H9 (cell line): ENCODE measurements around the gene SMIM10L1. TPM values are rescaled to one million over a fixed set of nuclear protein-coding genes. Genes with fewer than 3 reads are reported as not detected.

Experiments
- DNase-seq: peaks from one replicate; pipeline ENCODE4 v3.0.0-alpha.2; 2017
- H2AFZ ChIP-seq: one replicate; pipeline ENCODE4 v1.6.1; 2013; ENCODE audit warnings: mild to moderate bottlenecking, low read length, control low read depth, moderate library complexity
- H2AK5ac ChIP-seq: 2 replicates; pipeline ENCODE4 v1.6.1; 2013; ENCODE audit warnings: low read length, control low read depth, mixed read lengths; ENCODE audit not compliant: insufficient read length
- H2BK120ac ChIP-seq: one replicate; pipeline ENCODE4 v1.6.1; 2013; ENCODE audit warnings: low read depth, mild to moderate bottlenecking, low read length, control low read depth, inconsistent platforms; ENCODE audit not compliant: poor library complexity, severe bottlenecking
- H2BK12ac ChIP-seq: 2 replicates; pipeline ENCODE4 v1.6.1; 2013; ENCODE audit warnings: low read length, control low read depth, mixed read lengths, low read depth; ENCODE audit not compliant: insufficient read length
- H2BK15ac ChIP-seq: 2 replicates; pipeline ENCODE4 v1.6.1; 2013; ENCODE audit warnings: low read depth, low read length, control low read depth
- H2BK20ac ChIP-seq: one replicate; pipeline ENCODE4 v1.6.1; 2013; ENCODE audit warnings: low read depth, mild to moderate bottlenecking, low read length, control low read depth, inconsistent platforms; ENCODE audit not compliant: poor library complexity, severe bottlenecking
- H2BK5ac ChIP-seq: 2 replicates; pipeline ENCODE4 v1.6.1; 2013; ENCODE audit warnings: low read length, control low read depth, mixed read lengths; ENCODE audit not compliant: insufficient read length
- H3K14ac ChIP-seq: 2 replicates; pipeline ENCODE4 v1.6.1; 2013; ENCODE audit warnings: low read length, control low read depth; ENCODE audit not compliant: insufficient read depth
- H3K18ac ChIP-seq: 2 replicates; pipeline ENCODE4 v1.6.1; 2013; ENCODE audit warnings: low read depth, mild to moderate bottlenecking, mixed read lengths, low read length, control low read depth; ENCODE audit not compliant: insufficient read length
- H3K23ac ChIP-seq: 2 replicates; pipeline ENCODE4 v1.6.1; 2013; ENCODE audit warnings: low read length, control low read depth, mixed read lengths, low read depth; ENCODE audit not compliant: insufficient read length
- H3K23me2 ChIP-seq: 2 replicates; pipeline ENCODE4 v1.6.1; 2013; ENCODE audit warnings: low read depth, mild to moderate bottlenecking, mixed read lengths, low read length, control low read depth; ENCODE audit not compliant: insufficient read length, poor library complexity, severe bottlenecking
- H3K27ac ChIP-seq: 2 replicates; pipeline ENCODE4 v1.5.1; 2013; ENCODE audit warnings: low read length, control low read depth, mixed read lengths, low read depth; ENCODE audit not compliant: insufficient read length
- H3K27me3 ChIP-seq: 2 replicates; pipeline ENCODE4 v1.6.1; 2013; ENCODE audit warnings: low read length, control low read depth, inconsistent platforms; ENCODE audit not compliant: insufficient read depth
- H3K4ac ChIP-seq: 2 replicates; pipeline ENCODE4 v1.6.1; 2013; ENCODE audit warnings: low read depth, mild to moderate bottlenecking, control low read depth, inconsistent platforms, low read length, moderate library complexity
- H3K4me1 ChIP-seq: 2 replicates; pipeline ENCODE4 v1.6.1; 2013; ENCODE audit warnings: low read length, control low read depth, inconsistent platforms; ENCODE audit not compliant: insufficient read depth
- H3K4me2 ChIP-seq: 2 replicates; pipeline ENCODE4 v1.6.1; 2013; ENCODE audit warnings: low read length, control low read depth, mixed read lengths; ENCODE audit not compliant: insufficient read length, insufficient read depth
- H3K56ac ChIP-seq: 2 replicates; pipeline ENCODE4 v1.6.1; 2013; ENCODE audit warnings: low read depth, mild to moderate bottlenecking, mixed read lengths, low read length, control low read depth; ENCODE audit not compliant: insufficient read length
- H3K79me1 ChIP-seq: 2 replicates; pipeline ENCODE4 v1.6.1; 2013; ENCODE audit warnings: low read depth, mild to moderate bottlenecking, moderate library complexity, low read length, control low read depth, inconsistent platforms; ENCODE audit not compliant: insufficient read depth, poor library complexity, severe bottlenecking
- H3K79me2 ChIP-seq: 2 replicates; pipeline ENCODE4 v1.6.1; 2013; ENCODE audit warnings: low read length, control low read depth, inconsistent platforms; ENCODE audit not compliant: insufficient read depth
- H3K9ac ChIP-seq: 2 replicates; pipeline ENCODE4 v1.6.1; 2013; ENCODE audit warnings: low read length, control low read depth, mixed read lengths; ENCODE audit not compliant: insufficient read length; ENCODE audit errors: extremely low read depth
- H3K9me3 ChIP-seq: one replicate; pipeline ENCODE4 v1.6.1; 2013; ENCODE audit warnings: low read depth, low read length, inconsistent platforms; ENCODE audit not compliant: control insufficient read depth
- H3T11ph ChIP-seq: one replicate; pipeline ENCODE4 v1.6.1; 2013; ENCODE audit warnings: mild to moderate bottlenecking, low read length, control low read depth, inconsistent platforms
- H4K20me1 ChIP-seq: one replicate; pipeline ENCODE4 v1.6.1; 2013; ENCODE audit not compliant: control insufficient read depth, insufficient read length, insufficient read depth
- H4K5ac ChIP-seq: 2 replicates; pipeline ENCODE4 v1.6.1; 2013; ENCODE audit warnings: low read depth, mild to moderate bottlenecking, mixed read lengths, low read length, control low read depth; ENCODE audit not compliant: insufficient read length
- H4K8ac ChIP-seq: replicated peaks from 2 replicates; pipeline ENCODE4 v1.6.1; 2013; ENCODE audit warnings: low read length, control low read depth, mixed read lengths, low read depth; ENCODE audit not compliant: insufficient read length
- H4K91ac ChIP-seq: 2 replicates; pipeline ENCODE4 v1.6.1; 2013; ENCODE audit warnings: low read depth, mild to moderate bottlenecking, moderate library complexity, mixed read lengths, low read length, control low read depth; ENCODE audit not compliant: insufficient read length
- H3K27ac Mint-ChIP-seq, 3 experiments: 2 replicates in 2 of 3; 3 replicates in 1 of 3; pipeline ENCODE4 v1.8.0; 2020 to 2021; ENCODE audit warnings: mixed read lengths in 3 of 3, mild to moderate bottlenecking in 1 of 3, moderate library complexity in 1 of 3
- H3K27me3 Mint-ChIP-seq: 2 replicates; pipeline ENCODE4 v1.8.0; 2021; ENCODE audit warnings: low read depth, mild to moderate bottlenecking, moderate library complexity, mixed read lengths
- H3K36me3 Mint-ChIP-seq, 3 experiments: 2 replicates in 2 of 3; 3 replicates in 1 of 3; pipeline ENCODE4 v1.8.0; 2020 to 2021; ENCODE audit warnings: low read depth in 3 of 3, mixed read lengths in 3 of 3; ENCODE audit not compliant: insufficient read depth in 1 of 3
- H3K4me1 Mint-ChIP-seq, 2 experiments: 2 replicates each; pipeline ENCODE4 v1.8.0; 2020; ENCODE audit warnings: mixed read lengths in 2 of 2
- H3K4me3 Mint-ChIP-seq, 2 experiments: 2 replicates in 1 of 2; 3 replicates in 1 of 2; pipeline ENCODE4 v1.8.0; 2020 to 2021; ENCODE audit warnings: mild to moderate bottlenecking in 2 of 2, mixed read lengths in 2 of 2, moderate library complexity in 1 of 2
- H3K9me3 Mint-ChIP-seq, 2 experiments: 2 replicates in 1 of 2; 3 replicates in 1 of 2; pipeline ENCODE4 v1.8.0; 2020; ENCODE audit warnings: mild to moderate bottlenecking in 2 of 2, mixed read lengths in 2 of 2, moderate library complexity in 1 of 2
- CTCF ChIP-seq: fragments of 200-600 bp; sonication (generic); conservative IDR thresholded peaks from 3 replicates; pipeline ENCODE4 v1.8.0; 2021; ENCODE audit warnings: antibody characterized with exemption, mild to moderate bottlenecking
- WGBS: extraction: QIAGEN DNeasy Blood & Tissue Kit; methylation state at CpG from one replicate; pipeline ENCODE4 v1.1.7; 2013; ENCODE audit warnings: missing lambda C conversion rate, low lambda C conversion rate, mixed read lengths; ENCODE audit not compliant: insufficient read length; ENCODE audit errors: extremely low coverage; 5-methylcytosine and 5-hydroxymethylcytosine counted together
- total RNA-seq: library from RNA; stranded (reverse); gene quantifications from 2 replicates; pipeline ENCODE4 v1.2.1, GENCODE V29; 2021

Gene SMIM10L1
- total RNA-seq, 1 experiment from 2014 or later: 12.2 TPM

DNA sequence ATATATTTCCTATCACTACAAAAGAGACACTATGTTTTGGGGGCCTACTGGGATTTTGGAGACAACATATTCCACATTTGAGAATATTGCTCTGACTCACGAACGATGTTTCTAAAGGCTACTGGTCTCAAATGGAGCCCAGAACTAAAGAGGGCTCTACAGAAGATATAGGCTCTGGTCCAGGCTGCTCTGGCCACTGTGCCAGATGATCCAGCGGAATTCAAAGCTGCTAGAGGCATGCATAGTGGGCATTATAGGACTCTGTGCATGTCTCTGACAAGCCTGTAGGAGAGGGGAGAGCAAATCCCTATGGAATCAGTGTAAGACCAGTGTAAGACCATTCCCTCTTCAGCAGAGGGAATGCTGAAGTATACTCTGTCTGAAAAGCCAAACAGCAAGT lies 40.6 kb upstream of the SMIM10L1 start:
- H3T11ph ChIP-seq: no peak overlapping the region
- H3K18ac ChIP-seq: no peak overlapping the region
- no peak overlapping the region for H3K4me3 Mint-ChIP-seq
- peaks cover 6% of the 10 kb centered on the region; the same call in 1 of the 2 replicates for H3K79me2 ChIP-seq
- H2AFZ ChIP-seq: no peak overlapping the region
- H2BK12ac ChIP-seq: no peak overlapping the region
- no peak overlapping the region for H3K23ac ChIP-seq
- H3K4me1 ChIP-seq: no peaks in the 10 kb centered on the region
- no peak overlapping the region for H3K14ac ChIP-seq
- no peak overlapping the region for H3K27ac ChIP-seq
- H3K79me1 ChIP-seq: no peaks in the 10 kb centered on the region
- no peak overlapping the region for H2BK120ac ChIP-seq
- no peaks in the 10 kb centered on the region for H3K27me3 Mint-ChIP-seq
- peak overlapping the region in 2 of 3 experiments; percentile 29 to 62; a peak in 2 of 7 replicates for H3K27ac Mint-ChIP-seq
- no peaks in the 10 kb centered on the region for H3K9me3 ChIP-seq
- no peak for TF ChIP-seq CTCF
- H3K23me2 ChIP-seq: no peaks in the 10 kb centered on the region
- no peaks in the 10 kb centered on the region for H3K27me3 ChIP-seq
- no CpG with 5 or more reads among the region's 3 CpGs for WGBS
- H3K4me1 Mint-ChIP-seq: no peaks in the 10 kb centered on the region
- H3K4me2 ChIP-seq: no peak overlapping the region
- no peak overlapping the region for H2BK5ac ChIP-seq
- no peak for DNase-seq
- H2BK20ac ChIP-seq: no peak overlapping the region
- no peak overlapping the region for H2AK5ac ChIP-seq
- H4K20me1 ChIP-seq: no peaks in the 10 kb centered on the region
- H3K9ac ChIP-seq: no peak overlapping the region
- H3K4ac ChIP-seq: no peak overlapping the region
- no peak overlapping the region for H3K56ac ChIP-seq
- H3K9me3 Mint-ChIP-seq: peaks cover 0 to 10% of the 10 kb centered on the region in 2 experiments; a peak in 4 of 5 replicates
- no peak overlapping the region for H2BK15ac ChIP-seq
- peaks cover 11 to 24% (median 21%) of the 10 kb centered on the region in 3 experiments for H3K36me3 Mint-ChIP-seq
- no peak overlapping the region for H4K8ac ChIP-seq
- H4K91ac ChIP-seq: no peak overlapping the region
- H4K5ac ChIP-seq: no peak overlapping the region
